Hematopoietic multipotent progenitor cell treated with erythropoietin and hydrocortisone succinate and interleukin-3 and kit ligand, for 15 days (in vitro differentiated cells): ENCODE measurements around the gene HBS1L.
"Not testable (repeated sequence)": the region's sequence is repeated elsewhere in the genome, so short reads cannot be mapped to it uniquely, and the experiment has no call there.

Source experiments
- DNase-seq: peaks from one replicate; pipeline ENCODE4 v3.0.0-alpha.2; 2015; ENCODE audit warnings: low spot score

The HBS1L gene

GRCh38 chr6:135075018-135075417 is 20.4 kb upstream of the HBS1L start:
- peak; percentile 42 for DNase-seq

- DNase-seq = peak; percentile 49
These were observed 19.3 kb upstream of the HBS1L start for GRCh38 chr6:135073756-135074393.

GRCh38 chr6:135073217-135073616 is 18.6 kb upstream of the HBS1L start:
- DNase-seq = no peak

GRCh38 chr6:135072753-135073152 is 18.1 kb upstream of the HBS1L start:
- no peak for DNase-seq

- no peak for DNase-seq
These were observed 16.9 kb upstream of the HBS1L start for GRCh38 chr6:135071541-135071940.

- no peak for DNase-seq
These were observed 13.3 kb upstream of the HBS1L start for GRCh38 chr6:135067911-135068310.

- no peak for DNase-seq
These were observed 12.2 kb upstream of the HBS1L start for GRCh38 chr6:135066806-135067205.

GRCh38 chr6:135066397-135066796 is 11.8 kb upstream of the HBS1L start:
- DNase-seq = no peak

- no peak for DNase-seq
These were observed 10.0 kb upstream of the HBS1L start for GRCh38 chr6:135064586-135064985.

- DNase-seq = no peak
These were observed 9.3 kb upstream of the HBS1L start for GRCh38 chr6:135063926-135064325.

GRCh38 chr6:135062735-135063134 is 8.1 kb upstream of the HBS1L start:
- DNase-seq = no peak

GRCh38 chr6:135060076-135060475 is 5.5 kb upstream of the HBS1L start:
- no peak for DNase-seq

- not testable (repeated sequence) for DNase-seq
These were observed 3.7 kb upstream of the HBS1L start for GRCh38 chr6:135058299-135058698.

- no peak for DNase-seq
These were observed 2.0 kb upstream of the HBS1L start for GRCh38 chr6:135056632-135057031.

GRCh38 chr6:135054226-135054568 is 425 bp downstream of the HBS1L start:
- DNase-seq = no peak

GRCh38 chr6:135053406-135053805 is 1.2 kb downstream of the HBS1L start:
- DNase-seq = peak; percentile 32

- no peak for DNase-seq
These were observed 1.7 kb downstream of the HBS1L start for GRCh38 chr6:135052939-135053338.

GRCh38 chr6:135048915-135049314 is 5.7 kb downstream of the HBS1L start:
- DNase-seq = no peak

GRCh38 chr6:135047336-135047735 is 7.3 kb downstream of the HBS1L start:
- DNase-seq = no peak

- no peak for DNase-seq
These were observed 7.7 kb downstream of the HBS1L start for GRCh38 chr6:135046912-135047311.

- no peak for DNase-seq
These were observed 10.0 kb downstream of the HBS1L start for GRCh38 chr6:135044639-135045038.

- no peak for DNase-seq
These were observed 10.8 kb downstream of the HBS1L start for GRCh38 chr6:135043846-135044245.

GRCh38 chr6:135043364-135043763 is 11.3 kb downstream of the HBS1L start:
- no peak for DNase-seq

GRCh38 chr6:135038335-135038734 is 16.3 kb downstream of the HBS1L start:
- DNase-seq = no peak

- no peak for DNase-seq
These were observed 17.1 kb downstream of the HBS1L start for GRCh38 chr6:135037541-135037940.
